ENCODE data around the gene RIC1.

RIC1 gene

GRCh38 chr9:5631026-5631425 lies 2.1 kb downstream of the RIC1 start:
- peak overlapping the region; percentile 78 for H3K4me3 ChIP-seq (ENCODE audit: low read length)
- no peak for TF ChIP-seq CTCF (conservative IDR thresholded peaks at IDR 0.05; ENCODE audit: low read length)
- peak; percentile 64 for DNase-seq (ENCODE audit: low read depth)

- no peak overlapping the region for H3K4me3 ChIP-seq (ENCODE audit: low read length)
- DNase-seq (ENCODE audit: low read depth), result no peak
- TF ChIP-seq CTCF (conservative IDR thresholded peaks at IDR 0.05; ENCODE audit: low read length), result no peak
Measured at GRCh38 chr9:5632540-5632939, 3.6 kb downstream of the RIC1 start.

- DNase-seq (ENCODE audit: low read depth), result peak; percentile 15
- H3K4me3 ChIP-seq (ENCODE audit: low read length), result no peak overlapping the region
- no peak for TF ChIP-seq CTCF (conservative IDR thresholded peaks at IDR 0.05; ENCODE audit: low read length)
Measured at GRCh38 chr9:5633243-5633642, 4.3 kb downstream of the RIC1 start.

GRCh38 chr9:5635390-5635789 lies 6.5 kb downstream of the RIC1 start:
- DNase-seq (ENCODE audit: low read depth), result no peak
- TF ChIP-seq CTCF (conservative IDR thresholded peaks at IDR 0.05; ENCODE audit: low read length), result no peak
- H3K4me3 ChIP-seq (ENCODE audit: low read length), result no peak overlapping the region

GRCh38 chr9:5639816-5640215 lies 10.9 kb downstream of the RIC1 start:
- no peak for DNase-seq (ENCODE audit: low read depth)
- TF ChIP-seq CTCF (conservative IDR thresholded peaks at IDR 0.05; ENCODE audit: low read length), result no peak
- H3K4me3 ChIP-seq (ENCODE audit: low read length), result no peak overlapping the region

GRCh38 chr9:5642170-5642569 lies 13.3 kb downstream of the RIC1 start:
- no peak for TF ChIP-seq CTCF (conservative IDR thresholded peaks at IDR 0.05; ENCODE audit: low read length)
- no peak overlapping the region for H3K4me3 ChIP-seq (ENCODE audit: low read length)
- no peak for DNase-seq (ENCODE audit: low read depth)

- TF ChIP-seq CTCF (conservative IDR thresholded peaks at IDR 0.05; ENCODE audit: low read length), result no peak
- DNase-seq (ENCODE audit: low read depth), result no peak
- H3K4me3 ChIP-seq (ENCODE audit: low read length), result no peak overlapping the region
Measured at GRCh38 chr9:5643005-5643624, 14.2 kb downstream of the RIC1 start.
